Measurements from ENCODE around the gene ZRANB3. TPM values are rescaled to one million over a fixed set of nuclear protein-coding genes. Genes with fewer than 3 reads are reported as not detected.
"Not testable (repeated sequence)": the region's sequence is repeated elsewhere in the genome, so short reads cannot be mapped to it uniquely, and the experiment has no call there.

Gene ZRANB3
- total and polyA plus RNA-seq, 2 of the 13 experiments (the other 11 are each of a cell fraction or from before 2014, with no cell fraction given): 5.8 to 25.2 TPM

DNA sequence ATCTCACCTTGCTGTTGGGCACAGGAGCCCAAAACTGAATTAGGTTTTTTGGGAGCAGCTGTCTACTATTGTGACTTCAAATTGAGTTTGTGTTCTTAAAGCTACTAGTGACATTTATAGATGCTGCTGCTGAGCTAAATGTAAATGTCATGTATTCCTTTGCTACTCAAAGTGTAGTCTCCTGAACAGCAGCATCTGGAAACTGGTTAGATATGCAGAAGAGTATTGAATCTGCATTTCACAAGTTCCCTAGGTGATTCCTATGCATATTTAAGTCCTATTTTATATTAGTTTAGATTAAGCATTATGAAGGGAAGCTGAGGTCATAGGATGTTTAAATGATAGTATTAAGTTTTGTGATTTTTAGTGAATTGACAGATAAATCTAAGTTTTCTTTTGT is 411.4 kb downstream of the ZRANB3 start (continued):
- TF ChIP-seq, protein P1, sequence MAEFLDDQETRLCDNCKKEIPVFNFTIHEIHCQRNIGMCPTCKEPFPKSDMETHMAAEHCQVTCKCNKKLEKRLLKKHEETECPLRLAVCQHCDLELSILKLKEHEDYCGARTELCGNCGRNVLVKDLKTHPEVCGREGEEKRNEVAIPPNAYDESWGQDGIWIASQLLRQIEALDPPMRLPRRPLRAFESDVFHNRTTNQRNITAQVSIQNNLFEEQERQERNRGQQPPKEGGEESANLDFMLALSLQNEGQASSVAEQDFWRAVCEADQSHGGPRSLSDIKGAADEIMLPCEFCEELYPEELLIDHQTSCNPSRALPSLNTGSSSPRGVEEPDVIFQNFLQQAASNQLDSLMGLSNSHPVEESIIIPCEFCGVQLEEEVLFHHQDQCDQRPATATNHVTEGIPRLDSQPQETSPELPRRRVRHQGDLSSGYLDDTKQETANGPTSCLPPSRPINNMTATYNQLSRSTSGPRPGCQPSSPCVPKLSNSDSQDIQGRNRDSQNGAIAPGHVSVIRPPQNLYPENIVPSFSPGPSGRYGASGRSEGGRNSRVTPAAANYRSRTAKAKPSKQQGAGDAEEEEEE (CRISPR knock-in tag; IDR thresholded peaks at IDR 0.05; ENCODE audit: borderline replicate concordance): no peak
- TF ChIP-seq ASH2L (IDR thresholded peaks at IDR 0.05; ENCODE audit: insufficient read length, low read depth, low read length): no peak
- no peak for TF ChIP-seq ZNF589 (CRISPR knock-in tag; conservative IDR thresholded peaks at IDR 0.05)
- TF ChIP-seq AGO1 (IDR thresholded peaks at IDR 0.05; ENCODE audit: low read depth, low read length, poor library complexity, severe bottlenecking): no peak

GRCh38 chr2:135113322-135113721 is 417.7 kb downstream of the ZRANB3 start:
- H3K27me3 ChIP-seq (ENCODE audit: control insufficient read depth in 1 of 2, insufficient read depth in 2 of 2, low read length in 2 of 2): no peaks in the 10 kb centered on the region
- BruUV-seq (replicated peaks): no TSS peak
- no peaks in the 10 kb centered on the region for H4K20me1 ChIP-seq (ENCODE audit: insufficient read depth, low read length)
- no peaks in the 10 kb centered on the region for H3K9me3 ChIP-seq (ENCODE audit: low read length)
- no peak overlapping the region for H3K4me2 ChIP-seq (ENCODE audit: low read depth, low read length)
- CTCF ChIA-PET (ENCODE audit: low intra/inter-chr PET ratio, low total read pairs): no interaction called here
- WGBS (ENCODE audit: low lambda C conversion rate): over 99% methylated on average over 3 of the region's 3 CpGs
- no peak overlapping the region for H3K9ac ChIP-seq (ENCODE audit: insufficient read depth, low read depth, low read length)
- H3K4me1 ChIP-seq (ENCODE audit: insufficient read depth, low read length): no peaks in the 10 kb centered on the region
- H3K27ac ChIP-seq (ENCODE audit: extremely low read length, insufficient read depth, low read length): no peak overlapping the region
- POLR2A ChIA-PET: no interaction called here
- H3K79me2 ChIP-seq (ENCODE audit: insufficient read depth, low read length): no peaks in the 10 kb centered on the region
- H3K36me3 ChIP-seq (replicated peaks in 1 of 2; ENCODE audit: control insufficient read depth in 1 of 2, insufficient read depth in 2 of 2, low read length in 2 of 2): peaks cover 9 to 38% of the 10 kb centered on the region in 2 experiments
- FAIRE-seq (no peak), DNase-seq (ENCODE audit: low spot score) (no peak), ATAC-seq (no peak)
- in situ Hi-C loops (cut with HindIII; ENCODE audit: extremely low pct_ligation_motif_present, low pct_unique_long_range_greater_than_20kb) (no loop called here), intact Hi-C loops (cut with micrococcal nuclease; ENCODE audit: unreplicated experiment) (no loop called here)
- no peak overlapping the region for H3K4me3 ChIP-seq (replicated peaks in 1 of 3; ENCODE audit: insufficient read depth in 1 of 3, low read depth in 2 of 3, low read length in 3 of 3)
- no peak for TF ChIP-seq ZNF17 (CRISPR knock-in tag; IDR thresholded peaks at IDR 0.05)
- TF ChIP-seq ESRRA (CRISPR knock-in tag; IDR thresholded peaks at IDR 0.05; ENCODE audit: low read depth): no peak
- TF ChIP-seq SATB2 (CRISPR knock-in tag; IDR thresholded peaks at IDR 0.05): no peak
- TF ChIP-seq HNRNPUL1 (IDR thresholded peaks at IDR 0.05; ENCODE audit: low read depth, low read length): no peak
- TF ChIP-seq KLF11 (CRISPR knock-in tag; IDR thresholded peaks at IDR 0.05): no peak
- TF ChIP-seq, protein P2, sequence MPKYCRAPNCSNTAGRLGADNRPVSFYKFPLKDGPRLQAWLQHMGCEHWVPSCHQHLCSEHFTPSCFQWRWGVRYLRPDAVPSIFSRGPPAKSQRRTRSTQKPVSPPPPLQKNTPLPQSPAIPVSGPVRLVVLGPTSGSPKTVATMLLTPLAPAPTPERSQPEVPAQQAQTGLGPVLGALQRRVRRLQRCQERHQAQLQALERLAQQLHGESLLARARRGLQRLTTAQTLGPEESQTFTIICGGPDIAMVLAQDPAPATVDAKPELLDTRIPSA (CRISPR knock-in tag; IDR thresholded peaks at IDR 0.05; ENCODE audit: borderline replicate concordance): no peak
- no peak for TF ChIP-seq ZNF605 (CRISPR knock-in tag; IDR thresholded peaks at IDR 0.05)
- TF ChIP-seq ZNF879 (CRISPR knock-in tag; IDR thresholded peaks at IDR 0.05): no peak
- no peak overlapping the region for H2AFZ ChIP-seq (ENCODE audit: low read length)

GRCh38 chr2:135105513-135106316 is 425.3 kb downstream of the ZRANB3 start:
- H3K27ac ChIP-seq (ENCODE audit: extremely low read length, insufficient read depth, low read length); ATAC-seq; H4K20me1 ChIP-seq (ENCODE audit: insufficient read depth, low read length); CTCF ChIA-PET (ENCODE audit: low intra/inter-chr PET ratio, low total read pairs); H3K36me3 ChIP-seq (replicated peaks in 1 of 2; ENCODE audit: control insufficient read depth in 1 of 2, insufficient read depth in 2 of 2, low read length in 2 of 2); DNase-seq (ENCODE audit: low spot score); H3K79me2 ChIP-seq (ENCODE audit: insufficient read depth, low read length); H3K4me3 ChIP-seq (replicated peaks in 1 of 3; ENCODE audit: insufficient read depth in 1 of 3, low read depth in 2 of 3, low read length in 3 of 3); H3K4me1 ChIP-seq (ENCODE audit: insufficient read depth, low read length); POLR2A ChIA-PET; FAIRE-seq; H3K4me2 ChIP-seq (ENCODE audit: low read depth, low read length); in situ Hi-C loops (cut with HindIII; ENCODE audit: extremely low pct_ligation_motif_present, low pct_unique_long_range_greater_than_20kb); H3K27me3 ChIP-seq (ENCODE audit: control insufficient read depth in 1 of 2, insufficient read depth in 2 of 2, low read length in 2 of 2); H3K9me3 ChIP-seq (ENCODE audit: low read length); H3K9ac ChIP-seq (ENCODE audit: insufficient read depth, low read depth, low read length); BruUV-seq (replicated peaks); intact Hi-C loops (cut with micrococcal nuclease; ENCODE audit: unreplicated experiment); H2AFZ ChIP-seq (ENCODE audit: low read length): not testable (repeated sequence)
- 96% methylated on average over 31 of the region's 56 CpGs for WGBS (ENCODE audit: low lambda C conversion rate)

All from HepG2 (cell line).